Neural cell (in vitro differentiated cells): ENCODE measurements around the gene ZSCAN2. TPM values are rescaled to one million over a fixed set of nuclear protein-coding genes. Genes with fewer than 3 reads are reported as not detected.
"Not testable (repeated sequence)": the region's sequence is repeated elsewhere in the genome, so short reads cannot be mapped to it uniquely, and the experiment has no call there.

Experiments
- H2AFZ ChIP-seq: fragments of 200-600, 300-800 bp; sonication (generic), shearing (Covaris generic); 2 replicates; pipeline ENCODE4 v1.6.0; 2014; ENCODE audit warnings: low read depth, mild to moderate bottlenecking, antibody characterized with exemption, low read length, moderate library complexity
- H3F3A ChIP-seq: fragments of 200-600 bp; shearing (Covaris generic); 2 replicates; pipeline ENCODE4 v1.6.1; 2016; ENCODE audit warnings: mild to moderate bottlenecking, moderate library complexity, mixed read lengths, antibody characterized with exemption, low read length; ENCODE audit not compliant: insufficient read depth, poor library complexity, severe bottlenecking
- H3K27ac ChIP-seq: fragments of 200-600, 300-800 bp; sonication (generic), shearing (Covaris generic); 2 replicates; pipeline ENCODE4 v1.5.1; 2014; ENCODE audit warnings: mild to moderate bottlenecking, low read length, moderate library complexity
- H3K27me3 ChIP-seq: fragments of 300-800, 200-600 bp; sonication (generic), shearing (Covaris generic); 2 replicates; pipeline ENCODE4 v1.6.0; 2014; ENCODE audit warnings: mild to moderate bottlenecking, low read depth, low read length, moderate library complexity; ENCODE audit not compliant: insufficient read depth
- H3K36me3 ChIP-seq: fragments of 300-800, 200-600 bp; sonication (generic), shearing (Covaris generic); 2 replicates; pipeline ENCODE4 v1.5.1; 2014; ENCODE audit warnings: mild to moderate bottlenecking, antibody characterized with exemption, low read length, moderate library complexity; ENCODE audit not compliant: insufficient read depth
- H3K4me2 ChIP-seq: fragments of 300-800, 200-600 bp; sonication (generic), shearing (Covaris generic); 2 replicates; pipeline ENCODE4 v1.6.0; 2014; ENCODE audit warnings: mild to moderate bottlenecking, low read length
- H3K4me3 ChIP-seq: fragments of 300-800, 200-600 bp; sonication (generic), shearing (Covaris generic); 2 replicates; pipeline ENCODE4 v1.5.1; 2014; ENCODE audit warnings: mild to moderate bottlenecking, low read length, moderate library complexity
- H3K79me2 ChIP-seq: fragments of 200-600 bp; shearing (Covaris generic); replicated peaks from 2 replicates; pipeline ENCODE4 v1.6.0; 2014; ENCODE audit warnings: mild to moderate bottlenecking, low read length, moderate library complexity; ENCODE audit not compliant: insufficient read depth
- H3K9ac ChIP-seq: fragments of 300-800, 200-600 bp; sonication (generic), shearing (Covaris generic); 2 replicates; pipeline ENCODE4 v1.6.1; 2016; ENCODE audit warnings: mild to moderate bottlenecking, low read length, mixed read lengths
- H3K9me2 ChIP-seq: fragments of 200-600 bp; shearing (Covaris generic); 2 replicates; pipeline ENCODE4 v1.6.1; 2016; ENCODE audit warnings: mild to moderate bottlenecking, low read length, mixed read lengths; ENCODE audit not compliant: insufficient read depth
- H3K9me3 ChIP-seq: fragments of 200-600, 300-800 bp; sonication (generic), shearing (Covaris generic); 2 replicates; pipeline ENCODE4 v1.6.1; 2016; ENCODE audit warnings: mild to moderate bottlenecking, mixed run types, low read length, moderate library complexity, mixed read lengths
- H4K20me1 ChIP-seq: fragments of 200-600 bp; shearing (Covaris generic); 2 replicates; pipeline ENCODE4 v1.6.1; 2016; ENCODE audit warnings: mild to moderate bottlenecking, mixed run types; ENCODE audit not compliant: insufficient read depth
- EP300 ChIP-seq: fragments of 450-650 bp; conservative IDR thresholded peaks from 2 replicates; pipeline ENCODE4 v1.6.1; 2014; ENCODE audit warnings: antibody characterized with exemption, mild to moderate bottlenecking, moderate library complexity; ENCODE audit not compliant: poor library complexity, severe bottlenecking
- EZH2 ChIP-seq: fragments of 200-600, 300-800 bp; shearing (Covaris generic), sonication (generic); IDR thresholded peaks from 2 replicates; pipeline ENCODE4 v1.6.1; 2014; ENCODE audit warnings: antibody characterized with exemption, low read length, borderline replicate concordance, mild to moderate bottlenecking; ENCODE audit not compliant: insufficient read depth, poor library complexity, severe bottlenecking
- MXI1 ChIP-seq: fragments of 450-650 bp; conservative IDR thresholded peaks from 2 replicates; pipeline ENCODE4 v1.6.1; 2014; ENCODE audit warnings: antibody characterized with exemption, mild to moderate bottlenecking; ENCODE audit not compliant: poor library complexity, severe bottlenecking
- POLR2AphosphoS5 ChIP-seq: IDR thresholded peaks from 2 replicates; pipeline ENCODE4 v1.6.1; 2012
- RAD21 ChIP-seq: fragments of 450-650 bp; conservative IDR thresholded peaks from 2 replicates; pipeline ENCODE4 v1.6.1; 2014; ENCODE audit warnings: antibody characterized with exemption, mild to moderate bottlenecking, moderate library complexity
- SMC3 ChIP-seq: fragments of 450-650 bp; conservative IDR thresholded peaks from 2 replicates; pipeline ENCODE4 v1.6.1; 2014; ENCODE audit warnings: antibody characterized with exemption, mild to moderate bottlenecking, moderate library complexity; ENCODE audit not compliant: poor library complexity
- TAF1 ChIP-seq: IDR thresholded peaks from 2 replicates; pipeline ENCODE4 v1.6.1; 2012; ENCODE audit warnings: low read depth
- polyA plus RNA-seq: library from polyadenylated mRNA; depleted of rRNA; stranded (reverse); fragments of >200 nt; gene quantifications from 2 replicates; pipeline ENCODE4 v1.2.3, GENCODE V29; 2014
- TF ChIP-seq, protein P1 (sequence below): IDR thresholded peaks from 2 replicates; pipeline ENCODE4 v1.6.1; 2012; ENCODE audit warnings: borderline replicate concordance
- TF ChIP-seq, protein P2 (sequence below): fragments of 450-650 bp; IDR thresholded peaks from 2 replicates; pipeline ENCODE4 v1.5.1; 2014; ENCODE audit warnings: antibody characterized with exemption, mild to moderate bottlenecking, moderate library complexity; ENCODE audit not compliant: poor library complexity, severe bottlenecking

The ZSCAN2 gene
- polyA plus RNA-seq, 1 donor from 2014 or later = 55.6 TPM

DNA sequence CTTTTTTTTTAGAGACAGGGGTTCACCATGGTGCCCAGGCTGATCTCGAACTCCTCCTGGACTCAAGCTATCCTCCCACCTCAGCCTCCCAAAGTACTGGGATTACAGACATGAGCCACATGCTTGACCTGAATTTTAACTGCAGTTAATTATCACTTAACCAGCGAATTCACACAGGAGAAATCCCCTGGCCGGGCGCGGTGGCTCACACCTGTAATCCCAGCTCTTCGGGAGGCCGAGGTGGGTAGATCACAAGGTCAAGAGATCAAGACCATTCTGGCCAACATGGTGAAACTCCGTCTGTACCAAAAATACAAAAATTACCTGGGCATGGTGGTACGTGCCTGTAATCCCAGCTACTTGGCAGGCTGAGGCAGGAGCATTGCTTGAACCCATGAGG lies 41.1 kb downstream of the ZSCAN2 start:
- H3K9me2 ChIP-seq, H3K4me3 ChIP-seq, H3F3A ChIP-seq, H2AFZ ChIP-seq, H3K27me3 ChIP-seq, H3K27ac ChIP-seq, H3K79me2 ChIP-seq, H3K36me3 ChIP-seq, H3K9me3 ChIP-seq, H3K4me2 ChIP-seq, H4K20me1 ChIP-seq, H3K9ac ChIP-seq: not testable (repeated sequence)

DNA sequence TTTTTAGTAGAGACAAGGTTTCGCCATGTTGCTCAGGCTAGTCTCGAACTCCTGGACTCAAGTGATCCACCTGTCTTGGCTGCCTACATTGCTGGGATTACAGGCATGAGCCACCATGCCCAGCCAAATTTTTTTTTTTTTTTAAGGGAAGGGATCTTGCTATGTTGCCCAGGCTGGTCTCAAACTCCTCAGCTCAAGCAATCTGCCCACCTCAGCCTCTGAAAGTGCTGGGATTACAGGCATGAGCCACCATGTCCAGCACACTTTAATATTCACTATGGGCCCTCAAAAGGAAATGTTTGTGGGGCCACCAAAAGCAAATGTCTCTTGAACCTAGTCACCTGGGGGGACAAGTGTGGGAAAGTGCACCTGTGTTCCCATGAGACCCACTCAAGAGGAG lies 41.8 kb downstream of the ZSCAN2 start:
- H3K4me2 ChIP-seq, H2AFZ ChIP-seq, H3K79me2 ChIP-seq, H3K36me3 ChIP-seq, H4K20me1 ChIP-seq, H3K4me3 ChIP-seq, H3K9ac ChIP-seq, H3F3A ChIP-seq, H3K9me3 ChIP-seq, H3K9me2 ChIP-seq, H3K27me3 ChIP-seq, H3K27ac ChIP-seq: not testable (repeated sequence)

DNA sequence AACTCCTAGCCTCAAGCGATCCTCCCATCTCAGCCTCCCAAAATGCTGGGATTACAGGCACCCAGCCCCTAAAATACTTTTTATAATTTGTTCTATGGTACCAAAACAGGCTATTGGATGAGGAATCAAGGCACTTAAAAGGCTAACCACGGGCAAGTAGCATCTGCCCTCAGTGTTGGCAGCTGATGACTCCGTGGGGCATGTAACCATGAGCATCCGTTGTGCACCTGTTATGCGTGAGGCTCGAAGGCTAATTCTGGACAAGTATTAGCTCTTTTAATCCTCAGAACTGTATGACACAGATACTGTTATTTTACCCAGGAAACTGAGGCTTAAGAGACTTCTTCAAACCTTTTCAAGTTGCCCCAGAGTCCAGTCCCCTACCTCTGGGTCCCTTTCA lies 43.0 kb downstream of the ZSCAN2 start:
- H3K9me2 ChIP-seq = no peaks in the 10 kb centered on the region
- no peak overlapping the region for H3K9ac ChIP-seq
- no peak overlapping the region for H3K27ac ChIP-seq
- no peaks in the 10 kb centered on the region for H3K9me3 ChIP-seq
- H3K79me2 ChIP-seq = no peaks in the 10 kb centered on the region
- H3K4me3 ChIP-seq = no peak overlapping the region
- TF ChIP-seq EZH2 (no peak), MXI1 (no peak), EP300 (no peak), POLR2AphosphoS5 (no peak)
- TF ChIP-seq, protein P1, sequence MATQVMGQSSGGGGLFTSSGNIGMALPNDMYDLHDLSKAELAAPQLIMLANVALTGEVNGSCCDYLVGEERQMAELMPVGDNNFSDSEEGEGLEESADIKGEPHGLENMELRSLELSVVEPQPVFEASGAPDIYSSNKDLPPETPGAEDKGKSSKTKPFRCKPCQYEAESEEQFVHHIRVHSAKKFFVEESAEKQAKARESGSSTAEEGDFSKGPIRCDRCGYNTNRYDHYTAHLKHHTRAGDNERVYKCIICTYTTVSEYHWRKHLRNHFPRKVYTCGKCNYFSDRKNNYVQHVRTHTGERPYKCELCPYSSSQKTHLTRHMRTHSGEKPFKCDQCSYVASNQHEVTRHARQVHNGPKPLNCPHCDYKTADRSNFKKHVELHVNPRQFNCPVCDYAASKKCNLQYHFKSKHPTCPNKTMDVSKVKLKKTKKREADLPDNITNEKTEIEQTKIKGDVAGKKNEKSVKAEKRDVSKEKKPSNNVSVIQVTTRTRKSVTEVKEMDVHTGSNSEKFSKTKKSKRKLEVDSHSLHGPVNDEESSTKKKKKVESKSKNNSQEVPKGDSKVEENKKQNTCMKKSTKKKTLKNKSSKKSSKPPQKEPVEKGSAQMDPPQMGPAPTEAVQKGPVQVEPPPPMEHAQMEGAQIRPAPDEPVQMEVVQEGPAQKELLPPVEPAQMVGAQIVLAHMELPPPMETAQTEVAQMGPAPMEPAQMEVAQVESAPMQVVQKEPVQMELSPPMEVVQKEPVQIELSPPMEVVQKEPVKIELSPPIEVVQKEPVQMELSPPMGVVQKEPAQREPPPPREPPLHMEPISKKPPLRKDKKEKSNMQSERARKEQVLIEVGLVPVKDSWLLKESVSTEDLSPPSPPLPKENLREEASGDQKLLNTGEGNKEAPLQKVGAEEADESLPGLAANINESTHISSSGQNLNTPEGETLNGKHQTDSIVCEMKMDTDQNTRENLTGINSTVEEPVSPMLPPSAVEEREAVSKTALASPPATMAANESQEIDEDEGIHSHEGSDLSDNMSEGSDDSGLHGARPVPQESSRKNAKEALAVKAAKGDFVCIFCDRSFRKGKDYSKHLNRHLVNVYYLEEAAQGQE = no peak
- no peaks in the 10 kb centered on the region for H3F3A ChIP-seq
- no peaks in the 10 kb centered on the region for H3K27me3 ChIP-seq
- H2AFZ ChIP-seq = no peak overlapping the region
- H3K36me3 ChIP-seq = peaks cover 6% of the 10 kb centered on the region
- no peaks in the 10 kb centered on the region for H4K20me1 ChIP-seq
- no peak overlapping the region for H3K4me2 ChIP-seq

DNA sequence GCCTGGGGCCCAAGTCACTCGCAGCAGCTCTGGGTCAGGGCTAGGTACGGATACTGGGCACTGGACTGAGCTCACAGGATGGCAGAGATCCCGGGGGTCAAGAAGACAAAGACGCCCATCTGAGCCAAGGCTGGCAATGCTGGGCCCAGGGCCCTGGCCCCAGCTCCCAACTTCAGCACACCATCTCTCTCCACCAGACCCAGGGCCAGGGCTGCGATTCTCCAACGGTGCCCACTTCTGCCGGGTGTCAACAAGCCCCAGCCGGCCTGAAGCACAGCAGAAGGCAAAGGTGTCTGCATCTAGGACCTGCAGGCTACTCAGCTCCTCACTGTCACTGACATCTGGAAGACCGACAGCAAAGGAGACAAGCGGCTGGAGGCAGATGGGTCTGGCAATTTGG lies 44.7 kb downstream of the ZSCAN2 start:
- no peak overlapping the region for H3K4me2 ChIP-seq
- H3K36me3 ChIP-seq = no peaks in the 10 kb centered on the region
- no peaks in the 10 kb centered on the region for H3K27me3 ChIP-seq
- H3K9me2 ChIP-seq = no peaks in the 10 kb centered on the region
- H3F3A ChIP-seq = no peaks in the 10 kb centered on the region
- H2AFZ ChIP-seq = no peak overlapping the region
- no peaks in the 10 kb centered on the region for H3K79me2 ChIP-seq
- H3K4me3 ChIP-seq = no peak overlapping the region
- H3K27ac ChIP-seq = no peak overlapping the region
- TF ChIP-seq EP300 (no peak), EZH2 (no peak), SMC3 (no peak), MXI1 (no peak), RAD21 (no peak), POLR2AphosphoS5 (no peak), TAF1 (no peak)
- TF ChIP-seq, protein P2, sequence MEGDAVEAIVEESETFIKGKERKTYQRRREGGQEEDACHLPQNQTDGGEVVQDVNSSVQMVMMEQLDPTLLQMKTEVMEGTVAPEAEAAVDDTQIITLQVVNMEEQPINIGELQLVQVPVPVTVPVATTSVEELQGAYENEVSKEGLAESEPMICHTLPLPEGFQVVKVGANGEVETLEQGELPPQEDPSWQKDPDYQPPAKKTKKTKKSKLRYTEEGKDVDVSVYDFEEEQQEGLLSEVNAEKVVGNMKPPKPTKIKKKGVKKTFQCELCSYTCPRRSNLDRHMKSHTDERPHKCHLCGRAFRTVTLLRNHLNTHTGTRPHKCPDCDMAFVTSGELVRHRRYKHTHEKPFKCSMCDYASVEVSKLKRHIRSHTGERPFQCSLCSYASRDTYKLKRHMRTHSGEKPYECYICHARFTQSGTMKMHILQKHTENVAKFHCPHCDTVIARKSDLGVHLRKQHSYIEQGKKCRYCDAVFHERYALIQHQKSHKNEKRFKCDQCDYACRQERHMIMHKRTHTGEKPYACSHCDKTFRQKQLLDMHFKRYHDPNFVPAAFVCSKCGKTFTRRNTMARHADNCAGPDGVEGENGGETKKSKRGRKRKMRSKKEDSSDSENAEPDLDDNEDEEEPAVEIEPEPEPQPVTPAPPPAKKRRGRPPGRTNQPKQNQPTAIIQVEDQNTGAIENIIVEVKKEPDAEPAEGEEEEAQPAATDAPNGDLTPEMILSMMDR = no peak
- TF ChIP-seq, protein P1 = no peak
- H4K20me1 ChIP-seq = no peaks in the 10 kb centered on the region
- H3K9me3 ChIP-seq = no peaks in the 10 kb centered on the region
- no peak overlapping the region for H3K9ac ChIP-seq
